Measurements from ENCODE around the gene PRKCH. TPM values are rescaled to one million over a fixed set of nuclear protein-coding genes. Genes with fewer than 3 reads are reported as not detected.
A peak's percentile ranks its signal among the peaks of the same experiment; 100 is the strongest.

Gene PRKCH
- polyA plus RNA-seq, 10 donors: 10.6 to 17.9 (median 15.0) TPM

GRCh38 chr14:61511558-61511948 lies 190.2 kb downstream of the PRKCH start:
- no peak for DNase-seq

GRCh38 chr14:61512026-61512834 lies 190.9 kb downstream of the PRKCH start:
- peak in 2 of 3 donors; percentile 65 to 79 for DNase-seq

- no peak for DNase-seq
These were observed 192.8 kb downstream of the PRKCH start for GRCh38 chr14:61513986-61514830.

GRCh38 chr14:61514927-61515326 lies 193.5 kb downstream of the PRKCH start:
- no peak for DNase-seq

- DNase-seq: no peak
These were observed 194.2 kb downstream of the PRKCH start for GRCh38 chr14:61515436-61516117.

GRCh38 chr14:61516118-61516743 lies 194.9 kb downstream of the PRKCH start:
- no peak for DNase-seq

GRCh38 chr14:61516964-61517653 lies 195.7 kb downstream of the PRKCH start:
- DNase-seq: peak in 1 of 3 donors; percentile 61

- DNase-seq: peak in 1 of 3 donors; percentile 66
These were observed 196.6 kb downstream of the PRKCH start for GRCh38 chr14:61517911-61518384.

- no peak for DNase-seq
These were observed 197.0 kb downstream of the PRKCH start for GRCh38 chr14:61518403-61518802.

- no peak for DNase-seq
These were observed 197.7 kb downstream of the PRKCH start for GRCh38 chr14:61519106-61519505.

- no peak for DNase-seq
These were observed 198.4 kb downstream of the PRKCH start for GRCh38 chr14:61519735-61520134.

GRCh38 chr14:61520576-61520975 lies 199.2 kb downstream of the PRKCH start:
- peak in 2 of 3 donors; percentile 43 to 47 for DNase-seq

- no peak for DNase-seq
These were observed 200.4 kb downstream of the PRKCH start for GRCh38 chr14:61521773-61522172.

- no peak for DNase-seq
These were observed 202.4 kb downstream of the PRKCH start for GRCh38 chr14:61523751-61524150.

GRCh38 chr14:61524211-61524806 lies 202.9 kb downstream of the PRKCH start:
- DNase-seq: no peak

GRCh38 chr14:61524936-61525292 lies 203.5 kb downstream of the PRKCH start:
- no peak for DNase-seq

- no peak for DNase-seq
These were observed 204.1 kb downstream of the PRKCH start for GRCh38 chr14:61525293-61526011.

- DNase-seq: no peak
These were observed 205.3 kb downstream of the PRKCH start for GRCh38 chr14:61526405-61527312.
